ENCODE measurements around the gene TNFAIP8L2. TPM values are rescaled to one million over a fixed set of nuclear protein-coding genes. Genes with fewer than 3 reads are reported as not detected.
"Not testable (repeated sequence)": the region's sequence is repeated elsewhere in the genome, so short reads cannot be mapped to it uniquely, and the experiment has no call there.

TNFAIP8L2 gene
- total RNA-seq, 4 donors from 2014 or later, result 1.0 to 27.1 (median 3.1) TPM

- intact Hi-C loops (cut with DNase I; ENCODE audit: low total_unique reads), result loop anchor here (10.0 kb wide), 1 partner anchor 58 kb away; the partner anchor contains the start of gene PSMD4
- peak overlapping the region; percentile 56 to 65 for H3K27ac ChIP-seq
Observed at GRCh38 chr1:151196292-151196800, 39.9 kb downstream of the TNFAIP8L2 start.

DNA sequence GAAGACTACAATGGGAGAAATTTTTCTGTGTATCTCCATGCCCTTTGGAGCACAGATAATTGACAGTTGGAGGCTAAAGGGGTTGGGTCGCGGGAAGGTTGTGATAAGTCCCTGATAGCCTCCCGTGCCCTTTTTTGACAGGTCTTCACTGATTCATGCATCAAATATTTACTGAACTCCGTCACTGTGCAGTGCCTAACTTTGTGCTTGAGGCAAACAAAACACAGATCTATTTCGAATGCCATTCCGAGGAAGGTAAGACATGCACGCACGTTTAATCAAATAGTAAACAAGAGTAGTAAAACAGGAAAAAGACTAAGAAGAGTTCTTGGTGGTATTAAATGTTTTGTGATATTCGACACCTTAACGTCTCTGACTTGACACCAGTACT lies 41.4 kb downstream of the TNFAIP8L2 start:
- TF ChIP-seq POLR2A (IDR thresholded peaks at IDR 0.05) (no peak), CTCF (IDR thresholded peaks at IDR 0.05) (no peak)
- no peak for DNase-seq
- no peaks in the 10 kb centered on the region for H3K36me3 ChIP-seq
- intact Hi-C loops (cut with DNase I; ENCODE audit: low total_unique reads), result loop anchor here (10.0 kb wide), 1 partner anchor 57 kb away; the partner anchor contains the start of gene PSMD4
- peaks cover 0 to 9% of the 10 kb centered on the region in 2 donors for H3K4me1 ChIP-seq
- no peaks in the 10 kb centered on the region for H3K27me3 ChIP-seq
- peak overlapping the region; percentile 88 to 92 for H3K27ac ChIP-seq
- H3K9me3 ChIP-seq, result no peaks in the 10 kb centered on the region
- peak overlapping the region; percentile 69 to 75 for H3K4me3 ChIP-seq

More at GRCh38 chr1:151196292-151196800, 39.9 kb downstream of the TNFAIP8L2 start:
- H3K4me3 ChIP-seq, result peak overlapping the region in 1 of 2 donors; percentile 5
- H3K4me1 ChIP-seq, result peaks cover 0 to 5% of the 10 kb centered on the region in 2 donors
- TF ChIP-seq CTCF (IDR thresholded peaks at IDR 0.05) (peak; percentile 54 to 73 (median 64)), POLR2A (IDR thresholded peaks at IDR 0.05) (no peak)
- no peaks in the 10 kb centered on the region for H3K27me3 ChIP-seq
- no peaks in the 10 kb centered on the region for H3K9me3 ChIP-seq
- H3K36me3 ChIP-seq, result no peaks in the 10 kb centered on the region
- peak; percentile 52 to 82 for DNase-seq

- intact Hi-C loops (cut with DNase I; ENCODE audit: low total_unique reads), result loop anchor here (10.0 kb wide), 1 partner anchor 56 kb away; the partner anchor contains the start of gene PSMD4
- peaks cover 0 to 9% of the 10 kb centered on the region in 2 donors for H3K4me1 ChIP-seq
- H3K9me3 ChIP-seq, result no peaks in the 10 kb centered on the region
- DNase-seq, result peak; percentile 97 to 99
- peak within 1 kb of the TSS; percentile 69 to 75 for H3K4me3 ChIP-seq
- no peaks in the 10 kb centered on the region for H3K36me3 ChIP-seq
- TF ChIP-seq CTCF (IDR thresholded peaks at IDR 0.05), result peak in 1 of 4 experiments; percentile 18
- peak; percentile 74 to 77 for TF ChIP-seq POLR2A (IDR thresholded peaks at IDR 0.05)
- H3K27me3 ChIP-seq, result no peaks in the 10 kb centered on the region
- peak within 1 kb of the TSS; percentile 88 to 92 for H3K27ac ChIP-seq
Observed at GRCh38 chr1:151198254-151199127, 42.0 kb downstream of the TNFAIP8L2 start, which contains the start of gene PIP5K1A. Gene PIP5K1A (plus strand): TSS chr1:151198552. CDS start chr1:151198997, 445 bp downstream.

GRCh38 chr1:151199873-151200581 lies 43.6 kb downstream of the TNFAIP8L2 start:
- Histone ChIP-seq H3K27me3 (no peaks in the 10 kb centered on the region), H3K4me1 (peaks cover 0 to 9% of the 10 kb centered on the region in 2 donors), H3K36me3 (no peaks in the 10 kb centered on the region), H3K4me3 (peak overlapping the region; percentile 69 to 75), H3K9me3 (no peaks in the 10 kb centered on the region), H3K27ac (peak overlapping the region; percentile 88 to 92)
- TF ChIP-seq CTCF (IDR thresholded peaks at IDR 0.05) (no peak), POLR2A (IDR thresholded peaks at IDR 0.05) (no peak)
- intact Hi-C loops (cut with DNase I; ENCODE audit: low total_unique reads), result loop anchor here (10.0 kb wide), 1 partner anchor 55 kb away; the partner anchor contains the start of gene PSMD4
- DNase-seq, result peak in 1 of 2 donors; percentile 57

- H3K4me1 ChIP-seq; H3K27me3 ChIP-seq; H3K4me3 ChIP-seq; DNase-seq; H3K36me3 ChIP-seq; H3K9me3 ChIP-seq; H3K27ac ChIP-seq; intact Hi-C loops (cut with DNase I; ENCODE audit: low total_unique reads): not testable (repeated sequence)
Observed at GRCh38 chr1:151205381-151205965, 49.0 kb downstream of the TNFAIP8L2 start.

All from uterus (tissue), 4 donors.